SKM-1 (cell line): ENCODE results near the gene LAMB4.

ENCODE experiments used
- DNase-seq: peaks from one replicate; lab custom pipeline; 2025; ENCODE audit not compliant: unreplicated experiment; lab: John Stamatoyannopoulos, UW

LAMB4 gene

GRCh38 chr7:108130261-108130660 is at the start of gene LAMB4:
TSS of gene LAMB4 (minus strand) at chr7:108130361. CDS start at chr7:108123164, 7,197 bp downstream.
- no peak for DNase-seq

GRCh38 chr7:108178398-108178797 is 48.2 kb upstream of the LAMB4 start:
- no peak for DNase-seq

- no peak for DNase-seq
Measured at GRCh38 chr7:108171164-108171563, 41.0 kb upstream of the LAMB4 start.

- DNase-seq: no peak
Measured at GRCh38 chr7:108170251-108170650, 40.1 kb upstream of the LAMB4 start.

- no peak for DNase-seq
Measured at GRCh38 chr7:108167460-108167859, 37.3 kb upstream of the LAMB4 start.

- DNase-seq: no peak
Measured at GRCh38 chr7:108166687-108167086, 36.5 kb upstream of the LAMB4 start.

GRCh38 chr7:108165723-108166122 is 35.6 kb upstream of the LAMB4 start:
- DNase-seq: no peak

GRCh38 chr7:108164946-108165345 is 34.8 kb upstream of the LAMB4 start:
- DNase-seq: no peak

- DNase-seq: no peak
Measured at GRCh38 chr7:108164342-108164741, 34.2 kb upstream of the LAMB4 start.

GRCh38 chr7:108158776-108159175 is 28.6 kb upstream of the LAMB4 start:
- DNase-seq: no peak

- DNase-seq: no peak
Measured at GRCh38 chr7:108157606-108158335, 27.6 kb upstream of the LAMB4 start.

- DNase-seq: no peak
Measured at GRCh38 chr7:108156897-108157605, 26.9 kb upstream of the LAMB4 start.

- DNase-seq: no peak
Measured at GRCh38 chr7:108152198-108152597, 22.0 kb upstream of the LAMB4 start.

- no peak for DNase-seq
Measured at GRCh38 chr7:108149908-108150307, 19.7 kb upstream of the LAMB4 start.

- no peak for DNase-seq
Measured at GRCh38 chr7:108149119-108149518, 19.0 kb upstream of the LAMB4 start.

- DNase-seq: no peak
Measured at GRCh38 chr7:108147031-108147563, 16.9 kb upstream of the LAMB4 start.

- DNase-seq: peak; percentile 74
Measured at GRCh38 chr7:108146070-108146842, 16.1 kb upstream of the LAMB4 start.

- DNase-seq: no peak
Measured at GRCh38 chr7:108145401-108145800, 15.2 kb upstream of the LAMB4 start.

GRCh38 chr7:108144931-108145330 is 14.8 kb upstream of the LAMB4 start:
- DNase-seq: no peak

GRCh38 chr7:108143658-108144420 is 13.7 kb upstream of the LAMB4 start:
- DNase-seq: no peak
